Measurements from ENCODE around the gene PRIMA1. TPM values are rescaled to one million over a fixed set of nuclear protein-coding genes. Genes with fewer than 3 reads are reported as not detected.

The PRIMA1 gene
- total RNA-seq, 1 experiment from 2014 or later, result 4.9 TPM

DNA sequence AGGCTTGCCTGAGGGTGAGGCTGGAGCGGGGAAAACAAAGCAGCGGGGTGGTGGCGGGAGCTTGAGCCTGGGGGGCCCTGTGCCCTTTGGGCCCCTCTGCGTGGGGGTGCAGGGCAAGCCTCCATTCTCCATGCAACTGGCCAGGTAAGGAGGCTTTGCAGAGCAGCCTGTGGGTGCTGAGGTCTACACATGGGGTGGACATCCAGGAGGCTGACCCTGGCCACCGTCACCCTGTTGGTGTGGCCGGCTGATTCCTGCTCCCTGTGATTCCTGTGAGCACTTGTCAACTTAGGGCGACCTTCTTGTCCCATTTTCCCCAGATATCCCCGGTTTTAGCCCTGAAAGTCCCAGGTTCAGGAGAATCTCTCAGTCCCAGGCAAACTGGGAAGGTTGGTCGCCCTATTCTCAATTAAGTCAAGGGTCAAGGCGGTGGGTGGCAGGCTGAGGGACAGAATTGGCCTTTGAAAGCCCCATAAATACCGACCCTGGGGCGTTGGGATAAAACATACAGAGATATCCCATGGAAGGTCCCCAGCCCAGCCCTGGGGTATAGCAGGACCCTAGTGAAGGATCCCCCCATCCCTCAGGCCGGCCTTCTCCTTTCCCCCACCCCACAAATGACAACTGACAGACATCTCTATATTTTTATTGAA lies 70.5 kb downstream of the PRIMA1 start (continued):
- TF ChIP-seq SP1 (CRISPR knock-in tag; conservative IDR thresholded peaks at IDR 0.05) (no peak), ESRRA (CRISPR knock-in tag; IDR thresholded peaks at IDR 0.05; ENCODE audit: borderline replicate concordance) (no peak), FOXJ3 (CRISPR knock-in tag; IDR thresholded peaks at IDR 0.05; ENCODE audit: borderline replicate concordance) (no peak), FOXP1 (CRISPR knock-in tag; IDR thresholded peaks at IDR 0.05; ENCODE audit: borderline replicate concordance) (no peak), ZNF423 (CRISPR knock-in tag; IDR thresholded peaks at IDR 0.05) (no peak), ZNF671 (CRISPR knock-in tag; IDR thresholded peaks at IDR 0.05) (no peak), NFYB (CRISPR knock-in tag; conservative IDR thresholded peaks at IDR 0.05; ENCODE audit: low read depth) (no peak), ZBTB43 (CRISPR knock-in tag; IDR thresholded peaks at IDR 0.05) (no peak)
- TF ChIP-seq, protein P1, sequence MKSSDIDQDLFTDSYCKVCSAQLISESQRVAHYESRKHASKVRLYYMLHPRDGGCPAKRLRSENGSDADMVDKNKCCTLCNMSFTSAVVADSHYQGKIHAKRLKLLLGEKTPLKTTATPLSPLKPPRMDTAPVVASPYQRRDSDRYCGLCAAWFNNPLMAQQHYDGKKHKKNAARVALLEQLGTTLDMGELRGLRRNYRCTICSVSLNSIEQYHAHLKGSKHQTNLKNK (CRISPR knock-in tag; IDR thresholded peaks at IDR 0.05), result no peak

GRCh38 chr14:93716746-93717667 lies 71.3 kb downstream of the PRIMA1 start:
- ATAC-seq, result no peak

More at GRCh38 chr14:93716746-93717667, 71.3 kb downstream of the PRIMA1 start:
- Mint-ChIP-seq H3K27me3 (ENCODE audit: low read depth) (no peaks in the 10 kb centered on the region), H3K9me3 (no peaks in the 10 kb centered on the region), H3K27ac (no peak overlapping the region), H3K4me3 (no peak overlapping the region), H3K4me1 (peaks cover 16% of the 10 kb centered on the region), H3K36me3 (no peaks in the 10 kb centered on the region)
- DNase-seq (ENCODE audit: low spot score), result no peak
- TF ChIP-seq, protein P1 (CRISPR knock-in tag; IDR thresholded peaks at IDR 0.05), result no peak
- TF ChIP-seq TEAD4 (CRISPR knock-in tag; IDR thresholded peaks at IDR 0.05) (no peak), SMAD3 (CRISPR knock-in tag; IDR thresholded peaks at IDR 0.05; ENCODE audit: borderline replicate concordance) (no peak), EMX1 (CRISPR knock-in tag; IDR thresholded peaks at IDR 0.05) (no peak), ZNF138 (CRISPR knock-in tag; conservative IDR thresholded peaks at IDR 0.05) (no peak), JAZF1 (CRISPR knock-in tag; IDR thresholded peaks at IDR 0.05) (no peak), ZNF219 (CRISPR knock-in tag; IDR thresholded peaks at IDR 0.05; ENCODE audit: borderline replicate concordance) (no peak), ZNF512 (CRISPR knock-in tag; IDR thresholded peaks at IDR 0.05; ENCODE audit: borderline replicate concordance) (no peak), NR3C1 (CRISPR knock-in tag; conservative IDR thresholded peaks at IDR 0.05; ENCODE audit: low read depth) (no peak)
- TF ChIP-seq, protein P2, sequence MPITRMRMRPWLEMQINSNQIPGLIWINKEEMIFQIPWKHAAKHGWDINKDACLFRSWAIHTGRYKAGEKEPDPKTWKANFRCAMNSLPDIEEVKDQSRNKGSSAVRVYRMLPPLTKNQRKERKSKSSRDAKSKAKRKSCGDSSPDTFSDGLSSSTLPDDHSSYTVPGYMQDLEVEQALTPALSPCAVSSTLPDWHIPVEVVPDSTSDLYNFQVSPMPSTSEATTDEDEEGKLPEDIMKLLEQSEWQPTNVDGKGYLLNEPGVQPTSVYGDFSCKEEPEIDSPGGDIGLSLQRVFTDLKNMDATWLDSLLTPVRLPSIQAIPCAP (CRISPR knock-in tag; IDR thresholded peaks at IDR 0.05), result no peak
- TF ChIP-seq, protein P3, sequence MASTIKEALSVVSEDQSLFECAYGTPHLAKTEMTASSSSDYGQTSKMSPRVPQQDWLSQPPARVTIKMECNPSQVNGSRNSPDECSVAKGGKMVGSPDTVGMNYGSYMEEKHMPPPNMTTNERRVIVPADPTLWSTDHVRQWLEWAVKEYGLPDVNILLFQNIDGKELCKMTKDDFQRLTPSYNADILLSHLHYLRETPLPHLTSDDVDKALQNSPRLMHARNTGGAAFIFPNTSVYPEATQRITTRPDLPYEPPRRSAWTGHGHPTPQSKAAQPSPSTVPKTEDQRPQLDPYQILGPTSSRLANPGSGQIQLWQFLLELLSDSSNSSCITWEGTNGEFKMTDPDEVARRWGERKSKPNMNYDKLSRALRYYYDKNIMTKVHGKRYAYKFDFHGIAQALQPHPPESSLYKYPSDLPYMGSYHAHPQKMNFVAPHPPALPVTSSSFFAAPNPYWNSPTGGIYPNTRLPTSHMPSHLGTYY (CRISPR knock-in tag; IDR thresholded peaks at IDR 0.05), result no peak
- CTCF ChIA-PET, result interaction anchor here (1.0 kb wide), 2 partner anchors 62 to 186 kb away, joined by 3 read pairs; no protein-coding TSS in a partner anchor
- POLR2A ChIA-PET, result no interaction called here
